A673 (cell line): Measurements from ENCODE around the gene DYNC2I2. TPM values are rescaled to one million over a fixed set of nuclear protein-coding genes. Genes with fewer than 3 reads are reported as not detected.

Experiments
- total RNA-seq: library from RNA; stranded (reverse); gene quantifications from 2 replicates; pipeline ENCODE4 v1.2.3, GENCODE V29; 2021

DYNC2I2 gene
- total RNA-seq, 1 experiment from 2014 or later: 135 TPM

Other genes with a start within 250 kb of the DYNC2I2 start
- 10.1 and 14.7 TPM in 2 replicates for gene CERCAM, start 236.0 kb downstream of the DYNC2I2 start, total RNA-seq
- gene ODF2, start 200.8 kb downstream of the DYNC2I2 start, total RNA-seq: 80.6 and 83.1 TPM in 2 replicates
- 52.1 and 52.3 TPM in 2 replicates for gene GLE1, start 152.1 kb downstream of the DYNC2I2 start, total RNA-seq
- gene SPTAN1, start 104.3 kb downstream of the DYNC2I2 start, total RNA-seq: 239 and 262 TPM in 2 replicates
- 942 and 1,009 TPM in 2 replicates for gene SET, start 32.4 kb upstream of the DYNC2I2 start, total RNA-seq
- gene PKN3, start 45.7 kb upstream of the DYNC2I2 start, total RNA-seq: 12.3 and 21.5 TPM in 2 replicates
- 32.6 and 35.2 TPM in 2 replicates for gene ZDHHC12, start 67.3 kb upstream of the DYNC2I2 start, total RNA-seq
- 12.9 and 19.6 TPM in 2 replicates for gene ZER1, start 115.1 kb upstream of the DYNC2I2 start, total RNA-seq
- gene TBC1D13, start 130.4 kb upstream of the DYNC2I2 start, total RNA-seq: 26.7 and 27.2 TPM in 2 replicates
- gene ENDOG, start 161.7 kb upstream of the DYNC2I2 start, total RNA-seq: 45.8 and 46.7 TPM in 2 replicates
- gene SPOUT1, start 172.9 kb upstream of the DYNC2I2 start, total RNA-seq: 66.4 and 67.6 TPM in 2 replicates
- 17.9 and 20.1 TPM in 2 replicates for gene KYAT1, start 225.1 kb upstream of the DYNC2I2 start, total RNA-seq
- gene LRRC8A, start 225.3 kb upstream of the DYNC2I2 start, total RNA-seq: 53.6 and 56.8 TPM in 2 replicates